GM21723 (cell line): ENCODE measurements around the gene WNK4.
"Not testable (repeated sequence)": the region's sequence is repeated elsewhere in the genome, so short reads cannot be mapped to it uniquely, and the experiment has no call there.

Source experiments
- ATAC-seq: cut with Tn5 transposase; IDR thresholded peaks from one replicate; pipeline ENCODE4 v1.9.1; 2021; ENCODE audit warnings: mild to moderate bottlenecking, moderate library complexity; ENCODE audit not compliant: unreplicated experiment

Gene WNK4

DNA sequence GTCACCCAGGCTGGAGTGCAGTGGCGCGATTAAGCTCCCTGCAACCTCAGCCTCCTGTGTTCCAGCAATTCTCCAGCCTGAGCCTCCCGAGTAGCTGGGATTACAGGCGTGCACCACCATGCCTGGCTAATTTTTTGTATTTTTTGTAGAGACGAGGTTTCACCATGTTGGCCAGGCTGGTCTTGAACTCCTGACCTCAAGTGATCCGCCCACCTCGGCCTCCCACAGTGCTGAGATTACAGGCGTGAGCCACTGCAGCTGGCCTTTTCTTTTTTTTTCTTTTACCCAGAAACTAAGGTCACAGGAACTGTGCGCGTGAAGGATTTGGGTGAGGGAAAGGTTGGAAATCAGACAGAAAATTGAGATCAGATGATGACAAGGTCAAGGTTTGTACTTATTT, 10.4 kb upstream of the WNK4 start:
- not testable (repeated sequence) for ATAC-seq

GRCh38 chr17:42772945-42773289, 7.5 kb upstream of the WNK4 start:
- no peak for ATAC-seq

DNA sequence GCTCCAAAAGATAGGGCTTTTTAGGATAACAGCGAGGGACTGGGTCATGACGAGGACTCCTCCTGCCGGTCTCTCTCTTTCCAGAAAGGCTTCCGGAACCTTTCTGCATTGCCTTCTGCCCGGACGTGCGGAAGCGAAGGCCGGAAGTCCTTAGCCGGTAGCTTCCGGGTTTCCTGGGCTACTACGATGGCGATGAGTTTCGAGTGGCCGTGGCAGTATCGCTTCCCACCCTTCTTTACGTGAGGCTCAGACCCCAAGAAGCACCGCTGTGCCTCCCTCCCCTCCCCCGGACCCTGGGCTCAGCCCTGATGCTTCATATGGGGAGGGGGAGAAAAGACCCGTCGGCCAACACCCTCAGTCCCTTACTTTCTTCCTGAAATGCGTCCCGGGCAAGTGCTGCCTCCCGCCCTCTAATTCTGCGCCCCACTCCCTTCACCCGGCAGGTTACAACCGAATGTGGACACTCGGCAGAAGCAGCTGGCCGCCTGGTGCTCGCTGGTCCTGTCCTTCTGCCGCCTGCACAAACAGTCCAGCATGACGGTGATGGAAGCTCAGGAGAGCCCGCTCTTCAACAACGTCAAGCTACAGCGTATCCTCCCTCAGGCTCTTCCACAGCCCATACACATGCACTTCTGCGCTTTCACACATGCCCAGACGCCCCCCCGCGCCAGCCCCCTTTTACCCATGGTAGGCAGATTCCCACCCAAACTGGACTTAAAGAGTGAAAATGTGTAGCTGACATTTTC, 6.9 kb upstream of the WNK4 start, which contains the start of gene VPS25:
VPS25 (plus strand) TSS at position 160 of the 746 bp plus-strand sequence; CDS start at position 187, 27 bp downstream.
- no peak for ATAC-seq

GRCh38 chr17:42774066-42774745, 6.2 kb upstream of the WNK4 start:
- no peak for ATAC-seq

- no peak for ATAC-seq
Measured at GRCh38 chr17:42775534-42776098, 4.8 kb upstream of the WNK4 start.

- no peak for ATAC-seq
Measured at GRCh38 chr17:42778570-42778969, 1.8 kb upstream of the WNK4 start.

GRCh38 chr17:42779304-42779935, 990 bp upstream of the WNK4 start:
- no peak for ATAC-seq

DNA sequence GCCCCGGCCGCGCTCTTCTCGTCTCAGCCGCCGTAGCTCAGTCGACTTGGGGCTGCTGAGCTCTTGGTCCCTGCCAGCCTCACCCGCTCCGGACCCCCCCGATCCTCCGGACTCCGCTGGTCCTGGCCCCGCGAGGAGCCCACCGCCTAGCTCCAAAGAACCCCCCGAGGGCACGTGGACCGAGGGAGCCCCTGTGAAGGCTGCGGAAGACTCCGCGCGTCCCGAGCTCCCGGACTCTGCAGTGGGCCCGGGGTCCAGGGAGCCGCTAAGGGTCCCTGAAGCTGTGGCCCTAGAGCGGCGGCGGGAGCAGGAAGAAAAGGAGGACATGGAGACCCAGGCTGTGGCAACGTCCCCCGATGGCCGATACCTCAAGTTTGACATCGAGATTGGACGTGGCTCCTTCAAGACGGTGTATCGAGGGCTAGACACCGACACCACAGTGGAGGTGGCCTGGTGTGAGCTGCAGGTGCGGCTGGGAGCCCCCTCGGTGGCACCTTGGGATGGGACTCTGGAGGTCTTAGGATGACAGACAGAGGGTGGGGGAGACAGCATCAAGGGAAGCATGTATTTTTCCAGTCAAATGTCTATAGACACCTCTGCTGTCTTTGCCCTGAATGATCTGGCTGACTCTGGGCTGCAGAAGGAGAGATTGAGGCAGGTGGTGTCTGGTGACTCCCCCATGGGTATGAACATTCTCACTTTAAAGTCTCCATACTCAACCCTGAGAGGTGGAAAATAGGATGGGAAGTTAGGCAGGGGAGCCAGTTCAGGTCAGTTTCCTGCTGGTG, 635 bp downstream of the WNK4 start:
- ATAC-seq, result no peak

GRCh38 chr17:42781639-42782165, 1.3 kb downstream of the WNK4 start:
- no peak for ATAC-seq

DNA sequence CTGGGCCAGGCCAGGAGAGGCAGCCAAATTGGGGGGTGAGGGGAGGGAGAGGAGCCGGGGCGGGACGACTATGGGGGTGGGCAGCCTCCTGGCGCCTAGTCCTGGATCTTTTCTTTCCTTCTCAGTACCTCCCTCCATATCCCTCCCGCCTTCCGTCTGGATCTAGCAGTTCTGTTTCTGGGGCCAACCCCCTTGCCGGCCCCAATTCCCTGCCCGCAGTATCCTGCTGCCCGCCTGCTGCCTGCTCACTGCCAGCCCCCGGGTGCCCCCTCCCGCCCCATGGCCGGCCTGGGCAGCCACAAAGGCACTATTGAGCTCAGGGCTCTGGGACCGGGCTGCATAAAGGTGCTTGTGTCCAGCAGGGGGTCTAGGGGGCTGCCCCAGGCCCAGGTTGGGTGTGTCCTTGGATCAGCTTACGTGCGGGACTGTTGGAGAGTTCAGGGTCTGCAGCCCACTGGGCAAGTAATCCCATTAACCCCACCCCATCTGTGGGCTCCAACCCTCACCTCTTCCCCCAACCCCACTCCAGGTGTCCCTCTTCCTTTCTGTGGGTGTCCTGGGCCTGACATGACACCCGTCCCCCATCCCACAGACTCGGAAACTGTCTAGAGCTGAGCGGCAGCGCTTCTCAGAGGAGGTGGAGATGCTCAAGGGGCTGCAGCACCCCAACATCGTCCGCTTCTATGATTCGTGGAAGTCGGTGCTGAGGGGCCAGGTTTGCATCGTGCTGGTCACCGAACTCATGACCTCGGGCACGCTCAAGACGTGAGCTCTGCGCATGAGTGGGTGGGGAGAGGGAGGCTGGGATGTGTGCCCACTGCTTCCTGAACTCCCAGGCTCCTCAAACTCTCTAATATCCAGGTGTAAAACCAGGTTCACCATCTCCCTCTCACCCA, 2.0 kb downstream of the WNK4 start:
- no peak for ATAC-seq

DNA sequence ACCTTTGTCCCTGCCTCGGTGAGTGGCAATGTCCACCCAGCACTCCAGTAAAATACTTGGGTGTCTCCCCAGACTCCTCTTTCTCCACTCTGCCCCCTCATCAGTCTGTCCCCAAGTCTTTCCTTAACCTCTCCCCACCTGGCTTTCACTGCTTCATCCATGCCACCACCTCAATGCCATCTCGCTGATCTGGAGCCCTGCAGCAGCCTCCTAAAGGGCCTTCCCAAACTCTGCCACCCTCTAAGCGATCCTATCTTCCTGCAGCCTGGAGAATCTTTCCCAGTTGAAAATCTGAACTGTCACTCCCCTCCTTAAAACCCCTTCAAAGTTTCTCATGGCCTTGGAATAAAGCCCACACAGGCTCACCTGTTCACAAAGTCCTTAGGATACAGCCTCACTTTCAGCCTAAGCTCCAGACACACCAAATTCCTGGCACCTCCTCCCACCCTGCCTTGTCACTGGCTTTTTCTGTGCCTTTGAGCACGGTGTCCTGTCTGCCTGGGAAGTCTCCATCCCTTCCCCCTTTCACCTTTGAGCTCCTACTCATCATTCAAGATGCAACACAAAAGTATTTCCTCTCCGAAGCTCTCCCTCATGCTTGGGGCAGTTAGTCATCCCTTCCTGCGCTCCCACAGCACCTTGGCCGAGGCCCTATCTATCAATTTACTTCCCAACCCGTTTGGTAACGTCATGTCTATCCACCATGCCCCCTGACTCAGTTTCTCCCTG, 2.8 kb downstream of the WNK4 start:
- ATAC-seq, result no peak

DNA sequence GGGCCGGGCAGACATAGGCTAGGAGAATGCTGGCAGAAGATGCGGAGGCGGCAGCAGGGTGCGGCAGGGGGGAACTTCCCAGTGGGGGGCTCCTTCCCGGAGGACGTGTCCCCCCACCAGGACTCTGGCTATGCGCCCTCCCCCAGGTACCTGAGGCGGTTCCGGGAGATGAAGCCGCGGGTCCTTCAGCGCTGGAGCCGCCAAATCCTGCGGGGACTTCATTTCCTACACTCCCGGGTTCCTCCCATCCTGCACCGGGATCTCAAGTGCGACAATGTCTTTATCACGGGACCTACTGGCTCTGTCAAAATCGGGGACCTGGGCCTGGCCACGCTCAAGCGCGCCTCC, 3.4 kb downstream of the WNK4 start:
- ATAC-seq, result no peak

GRCh38 chr17:42784409-42784808, 4.0 kb downstream of the WNK4 start:
- no peak for ATAC-seq

- ATAC-seq, result no peak
Measured at GRCh38 chr17:42784811-42785592, 4.6 kb downstream of the WNK4 start.

DNA sequence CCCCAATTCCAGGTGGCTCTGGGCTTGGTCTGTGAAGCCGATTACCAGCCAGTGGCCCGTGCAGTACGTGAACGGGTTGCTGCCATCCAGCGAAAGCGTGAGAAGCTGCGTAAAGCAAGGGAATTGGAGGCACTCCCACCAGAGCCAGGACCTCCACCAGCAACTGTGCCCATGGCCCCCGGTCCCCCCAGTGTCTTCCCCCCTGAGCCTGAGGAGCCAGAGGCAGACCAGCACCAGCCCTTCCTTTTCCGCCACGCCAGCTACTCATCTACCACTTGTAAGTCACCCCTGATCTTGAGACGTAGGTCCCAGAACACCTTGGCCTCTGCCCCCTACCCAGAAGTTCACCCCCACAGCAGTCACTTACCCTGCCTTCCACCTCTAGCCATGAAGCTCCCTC, 6.9 kb downstream of the WNK4 start:
- ATAC-seq, result no peak

DNA sequence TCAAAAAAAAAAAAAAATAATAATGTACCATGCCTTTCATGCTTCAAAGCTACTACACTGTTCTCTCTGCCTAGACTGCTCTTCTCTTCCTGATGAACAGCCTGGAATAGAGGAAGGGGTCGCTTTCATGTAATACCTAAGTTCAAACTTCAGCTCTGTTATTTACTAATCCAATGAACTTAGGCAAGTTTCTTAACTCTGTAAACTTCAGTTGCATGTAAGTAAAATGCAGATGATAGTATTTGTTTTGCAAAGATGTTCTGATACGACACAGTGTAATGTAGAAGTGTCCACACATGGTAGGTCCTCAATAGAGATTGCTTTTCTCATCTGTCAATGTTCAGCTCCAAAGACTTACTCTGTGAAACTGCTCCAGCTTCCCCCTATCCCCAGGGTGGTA, 11.5 kb downstream of the WNK4 start:
- ATAC-seq, result no peak

GRCh38 chr17:42792545-42792944, 12.1 kb downstream of the WNK4 start:
- no peak for ATAC-seq

DNA sequence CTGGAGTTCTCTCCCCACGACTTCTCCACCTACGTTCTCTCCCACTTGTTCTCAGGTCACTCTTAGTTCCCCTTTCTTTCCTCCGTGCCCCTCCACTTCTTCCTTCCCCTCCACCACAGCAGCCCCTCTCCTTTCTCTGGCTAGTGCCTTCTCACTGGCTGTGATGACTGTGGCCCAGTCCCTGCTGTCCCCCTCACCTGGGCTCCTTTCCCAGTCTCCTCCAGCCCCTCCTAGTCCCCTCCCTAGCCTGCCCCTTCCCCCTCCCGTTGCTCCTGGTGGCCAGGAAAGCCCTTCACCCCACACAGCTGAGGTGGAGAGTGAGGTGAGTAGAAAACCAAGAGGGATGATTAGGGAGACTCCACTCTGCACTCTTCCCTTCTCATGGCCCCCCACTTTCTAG, 14.7 kb downstream of the WNK4 start:
- ATAC-seq, result no peak
